Kidney epithelial cell (primary cell): ENCODE results near the gene OPRL1. TPM values are rescaled to one million over a fixed set of nuclear protein-coding genes. Genes with fewer than 3 reads are reported as not detected.

Source experiments
- DNase-seq: peaks from one replicate; pipeline ENCODE4 v3.0.0-alpha.2; 2010; ENCODE audit warnings: low read depth
- H3K27me3 ChIP-seq: 2 replicates; pipeline ENCODE4 v1.6.0; 2011; ENCODE audit warnings: low read length; ENCODE audit not compliant: control insufficient read depth, insufficient read depth
- H3K36me3 ChIP-seq: 2 replicates; pipeline ENCODE4 v1.5.1; 2011; ENCODE audit warnings: low read length; ENCODE audit not compliant: control insufficient read depth, insufficient read depth
- H3K4me3 ChIP-seq: 2 replicates; pipeline ENCODE4 v1.5.1; 2011; ENCODE audit warnings: low read depth, mild to moderate bottlenecking, control low read depth, low read length
- total RNA-seq: library from RNA; depleted of rRNA; stranded (reverse); fragments of >200 nt; gene quantifications from 2 replicates; pipeline ENCODE4 v1.2.3, GENCODE V29; 2015
- TF ChIP-seq, protein P1 (sequence below): IDR thresholded peaks from 2 replicates; pipeline ENCODE4 v1.5.1; 2011; ENCODE audit warnings: mild to moderate bottlenecking, moderate library complexity, low read length, control low read depth, inconsistent platforms; ENCODE audit not compliant: insufficient read depth, poor library complexity, severe bottlenecking

Gene OPRL1
- total RNA-seq, 1 donor from 2014 or later = 0.21 TPM

DNA sequence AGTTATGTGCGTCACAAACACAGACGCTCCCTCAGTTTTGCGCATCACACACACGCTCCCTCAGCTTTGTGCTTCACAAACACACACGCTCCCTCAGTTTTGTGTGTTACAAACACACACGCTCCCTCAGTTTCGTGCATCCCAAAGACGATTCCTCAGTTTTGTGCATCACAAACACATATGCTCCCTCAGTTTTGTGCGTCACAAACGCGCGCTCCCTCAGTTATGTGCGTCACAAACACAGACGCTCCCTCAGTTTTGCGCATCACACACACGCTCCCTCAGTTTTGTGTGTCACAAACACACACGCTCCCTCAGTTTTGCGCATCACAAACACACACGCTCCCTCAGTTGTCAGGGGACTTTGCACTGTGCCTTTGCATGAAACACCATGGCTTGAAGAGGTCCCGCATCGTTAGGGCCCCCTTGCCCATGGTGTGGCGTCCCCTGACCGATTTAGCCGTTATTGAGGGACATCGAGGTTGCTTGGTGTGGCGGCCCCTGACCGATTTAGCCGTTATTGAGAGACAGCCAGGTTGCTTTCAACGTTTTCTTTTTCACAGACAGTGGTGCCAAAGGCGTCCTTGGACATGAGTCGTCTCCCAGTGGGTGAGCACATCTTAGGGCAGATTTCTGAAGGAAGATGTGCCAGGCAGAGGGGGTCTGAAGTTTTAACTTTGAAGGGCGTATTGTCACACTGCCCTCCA is 56.3 kb downstream of the OPRL1 start:
- peaks cover 6% of the 10 kb centered on the region for H3K27me3 ChIP-seq
- TF ChIP-seq, protein P1, sequence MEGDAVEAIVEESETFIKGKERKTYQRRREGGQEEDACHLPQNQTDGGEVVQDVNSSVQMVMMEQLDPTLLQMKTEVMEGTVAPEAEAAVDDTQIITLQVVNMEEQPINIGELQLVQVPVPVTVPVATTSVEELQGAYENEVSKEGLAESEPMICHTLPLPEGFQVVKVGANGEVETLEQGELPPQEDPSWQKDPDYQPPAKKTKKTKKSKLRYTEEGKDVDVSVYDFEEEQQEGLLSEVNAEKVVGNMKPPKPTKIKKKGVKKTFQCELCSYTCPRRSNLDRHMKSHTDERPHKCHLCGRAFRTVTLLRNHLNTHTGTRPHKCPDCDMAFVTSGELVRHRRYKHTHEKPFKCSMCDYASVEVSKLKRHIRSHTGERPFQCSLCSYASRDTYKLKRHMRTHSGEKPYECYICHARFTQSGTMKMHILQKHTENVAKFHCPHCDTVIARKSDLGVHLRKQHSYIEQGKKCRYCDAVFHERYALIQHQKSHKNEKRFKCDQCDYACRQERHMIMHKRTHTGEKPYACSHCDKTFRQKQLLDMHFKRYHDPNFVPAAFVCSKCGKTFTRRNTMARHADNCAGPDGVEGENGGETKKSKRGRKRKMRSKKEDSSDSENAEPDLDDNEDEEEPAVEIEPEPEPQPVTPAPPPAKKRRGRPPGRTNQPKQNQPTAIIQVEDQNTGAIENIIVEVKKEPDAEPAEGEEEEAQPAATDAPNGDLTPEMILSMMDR = no peak
- DNase-seq = no peak
- no peaks in the 10 kb centered on the region for H3K36me3 ChIP-seq
- H3K4me3 ChIP-seq = no peak overlapping the region

DNA sequence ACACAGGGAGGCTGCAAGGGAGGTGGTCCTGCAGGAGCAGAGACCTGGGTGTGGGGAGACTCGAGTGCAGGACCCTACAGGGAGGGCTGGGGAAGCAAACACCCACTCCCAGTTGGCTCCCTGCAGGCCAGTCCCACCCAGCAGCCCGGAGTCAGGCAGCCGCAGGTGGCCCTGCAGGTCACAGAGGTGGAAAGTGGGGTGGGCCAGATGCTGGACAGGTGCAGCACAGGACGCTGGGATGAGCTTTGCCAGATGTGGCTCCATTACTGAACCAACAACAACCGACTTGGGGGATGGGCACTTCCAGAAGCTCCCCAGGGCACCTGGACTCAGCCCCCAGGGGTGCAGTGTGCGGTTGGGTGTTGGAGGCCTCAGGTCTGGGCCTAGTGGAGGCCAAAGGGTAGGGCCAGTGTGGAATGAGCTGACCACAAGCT is 57.7 kb downstream of the OPRL1 start:
- peaks cover 4% of the 10 kb centered on the region for H3K27me3 ChIP-seq
- H3K36me3 ChIP-seq = no peaks in the 10 kb centered on the region
- TF ChIP-seq, protein P1 = no peak
- H3K4me3 ChIP-seq = no peak overlapping the region
- no peak for DNase-seq

DNA sequence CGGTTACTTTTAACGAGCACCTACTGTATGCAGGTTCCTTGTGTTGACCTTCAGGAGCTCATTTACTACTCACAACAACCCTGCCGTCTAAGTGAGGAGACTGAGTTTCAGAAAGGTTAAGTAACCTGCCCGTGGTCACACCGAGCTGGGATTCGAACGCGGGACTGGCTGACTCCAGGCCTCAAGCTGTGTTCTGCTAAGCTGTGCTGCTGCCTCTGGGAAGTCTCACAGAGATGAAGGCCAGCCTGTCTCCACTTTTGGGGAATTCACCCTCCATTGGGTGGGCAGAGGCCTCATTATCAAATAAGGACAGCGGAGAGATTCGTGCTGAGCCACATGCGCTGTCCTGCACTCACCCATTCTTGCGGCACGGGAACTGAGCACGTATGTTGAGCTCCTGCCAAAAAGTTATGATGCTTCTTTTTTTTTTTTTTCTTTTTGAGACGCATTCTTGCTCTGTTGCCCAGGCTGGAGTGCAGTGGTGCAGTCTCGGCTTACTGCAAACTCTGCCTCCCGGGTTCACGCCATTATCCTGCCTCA is 58.5 kb downstream of the OPRL1 start:
- TF ChIP-seq, protein P1 = no peak

DNA sequence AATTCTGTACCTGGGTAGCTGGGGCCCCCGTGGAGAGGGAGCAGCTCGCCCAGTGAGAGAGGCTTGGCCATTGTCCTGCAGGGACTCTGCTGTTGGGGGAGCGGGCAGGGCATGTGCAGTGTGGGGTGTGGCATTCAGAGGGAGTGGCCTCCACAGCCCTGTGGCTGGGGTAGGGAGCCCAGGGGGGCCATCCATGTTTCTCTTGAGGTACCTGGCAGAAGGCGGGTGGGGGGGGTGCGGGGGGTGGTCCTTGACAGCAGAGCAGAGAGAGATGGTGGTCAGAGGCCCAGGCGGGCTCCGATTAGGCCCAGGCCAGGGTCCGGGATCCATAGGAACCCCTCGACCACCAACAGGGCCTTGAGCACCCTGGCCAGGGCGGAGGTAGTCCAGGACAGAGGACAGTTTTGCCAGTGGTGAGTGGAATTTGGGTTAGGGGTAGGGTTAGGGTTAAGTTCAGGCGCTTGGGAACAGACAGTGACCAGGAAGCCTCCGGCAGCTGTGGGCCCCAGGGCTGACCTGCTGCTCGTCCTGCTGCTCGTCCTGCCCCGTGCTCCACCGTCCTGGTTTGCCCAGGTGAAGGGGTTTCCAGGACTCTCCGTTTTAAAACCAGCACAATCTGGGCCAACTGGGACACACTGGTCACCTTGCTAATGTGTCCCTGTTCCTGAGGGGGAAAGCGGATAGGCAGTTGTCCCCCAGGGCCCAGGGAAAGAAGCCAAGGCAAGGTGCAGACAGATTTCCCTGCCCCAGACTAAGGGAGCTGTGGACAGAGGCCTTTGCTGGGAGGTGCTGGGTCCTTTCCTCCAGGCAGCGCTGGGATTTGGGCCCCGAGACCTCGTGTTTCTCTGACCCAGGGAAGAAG is 59.5 kb downstream of the OPRL1 start:
- no peaks in the 10 kb centered on the region for H3K36me3 ChIP-seq
- H3K4me3 ChIP-seq = no peak overlapping the region
- H3K27me3 ChIP-seq = peaks cover 4% of the 10 kb centered on the region
- TF ChIP-seq, protein P1 = no peak
- no peak for DNase-seq

More for the DNA sequence above, 58.5 kb downstream of the OPRL1 start:
- Histone ChIP-seq H3K36me3 (no peaks in the 10 kb centered on the region), H3K27me3 (peaks cover 4% of the 10 kb centered on the region), H3K4me3 (no peak overlapping the region)
- no peak for DNase-seq

DNA sequence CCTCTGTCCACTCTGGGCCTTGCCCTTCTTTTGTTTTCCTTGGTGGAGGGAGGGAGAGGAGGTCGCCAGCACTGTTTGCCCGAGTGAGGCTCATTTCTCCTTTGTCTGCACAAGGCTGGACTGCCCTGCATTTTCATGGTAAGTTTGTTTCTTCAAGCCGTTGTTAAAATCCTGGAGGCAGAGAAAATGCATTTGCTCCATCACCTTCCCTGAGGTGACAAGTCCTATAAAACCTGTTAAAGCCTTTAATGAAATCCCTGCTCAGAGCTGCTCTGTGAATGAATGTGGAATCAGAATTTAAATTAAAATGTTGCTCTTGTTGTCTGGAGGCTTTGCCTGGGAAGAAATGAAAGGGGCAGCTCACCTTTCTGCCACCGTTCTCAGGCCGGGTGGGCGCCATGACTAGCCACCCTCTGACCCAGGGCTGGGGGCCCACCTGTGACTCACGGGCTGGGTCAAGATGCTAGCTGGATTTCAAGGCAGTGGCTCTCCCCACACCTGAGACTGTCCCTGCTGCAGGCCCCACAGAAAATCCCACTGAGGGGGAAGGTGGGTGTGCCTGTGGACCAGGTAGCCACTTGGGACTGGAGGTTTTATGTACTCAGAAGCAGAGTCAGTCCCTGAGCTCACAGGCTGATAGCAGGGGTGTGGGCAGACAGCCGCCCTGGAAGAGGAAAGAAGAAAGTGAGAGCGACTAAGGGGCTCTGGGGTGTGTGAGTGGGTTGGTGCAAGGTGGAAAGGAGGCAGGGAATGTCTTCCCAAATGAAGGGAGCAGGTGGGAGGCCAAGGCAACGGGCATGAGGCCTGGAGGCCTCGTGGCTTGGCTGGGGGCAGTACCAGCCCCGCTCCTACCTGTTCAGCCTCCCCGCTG is 60.4 kb downstream of the OPRL1 start:
- TF ChIP-seq, protein P1 = no peak
- Histone ChIP-seq H3K4me3 (no peak overlapping the region), H3K36me3 (no peaks in the 10 kb centered on the region), H3K27me3 (peaks cover 4% of the 10 kb centered on the region)
- DNase-seq = no peak
